ENCODE results near the gene SPATA46. TPM values are rescaled to one million over a fixed set of nuclear protein-coding genes. Genes with fewer than 3 reads are reported as not detected.
"Not testable (repeated sequence)": the region's sequence is repeated elsewhere in the genome, so short reads cannot be mapped to it uniquely, and the experiment has no call there.

Gene SPATA46
- total RNA-seq, 3 donors from 2014 or later (not counting 1 experiment from before 2014, with no cell fraction given): not detected

DNA sequence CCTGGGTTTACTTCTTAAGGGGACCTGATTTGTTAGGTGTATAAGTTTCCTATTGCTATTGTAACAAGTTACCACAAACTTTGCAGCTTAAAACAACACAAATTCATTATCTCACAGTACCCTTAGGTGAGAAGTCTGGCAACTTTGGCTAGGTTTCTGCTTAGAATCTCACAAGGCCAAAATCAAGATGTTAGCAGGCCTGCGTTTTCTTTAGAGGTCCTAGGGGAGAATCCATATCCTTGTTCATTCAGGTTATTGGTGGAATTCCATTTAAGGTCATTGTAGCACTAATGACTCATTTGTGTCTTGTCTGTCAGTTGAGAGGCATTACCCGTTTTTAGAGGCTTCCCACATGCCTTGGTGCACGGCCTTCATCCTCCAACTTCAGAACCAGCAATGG lies 43.5 kb upstream of the SPATA46 start:
- Mint-ChIP-seq H3K27me3 (ENCODE audit: low read depth in 2 of 2) (no peaks in the 10 kb centered on the region), H3K4me1 (peaks cover 63 to 73% of the 10 kb centered on the region in 2 donors), H3K4me3 (peak overlapping the region; percentile 75)

DNA sequence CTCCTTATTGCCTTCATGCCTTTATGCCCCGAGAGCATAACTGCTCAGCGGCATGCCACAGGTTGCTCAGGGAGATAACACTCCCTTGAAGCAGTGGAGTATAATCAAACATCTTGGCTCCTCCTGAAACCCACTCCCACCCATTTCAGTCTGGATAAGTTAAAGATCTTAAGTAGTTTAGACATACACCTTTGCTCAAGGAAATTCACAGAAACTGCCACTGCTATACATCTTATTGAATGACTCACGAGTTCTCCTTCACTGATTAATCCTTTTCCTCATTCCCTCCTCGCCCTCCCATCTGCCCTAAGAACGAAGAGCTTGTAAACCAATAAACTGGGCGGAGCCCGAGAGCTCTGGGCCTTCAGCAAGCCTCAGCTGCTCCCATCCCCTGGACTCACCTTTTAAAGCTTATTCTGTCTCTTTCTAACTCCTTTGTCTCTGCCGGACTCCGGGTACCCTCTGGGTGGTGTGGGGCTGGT lies 42.8 kb upstream of the SPATA46 start:
- H3K27ac ChIP-seq (ENCODE audit: low read length): peak overlapping the region; percentile 68
- H3K27ac Mint-ChIP-seq: peak overlapping the region; percentile 88 to 91
- H3K4me1 Mint-ChIP-seq: peaks cover 65 to 75% of the 10 kb centered on the region in 2 donors
- WGBS (ENCODE audit: insufficient coverage): 72% methylated on average over 7 of the region's 9 CpGs
- intact Hi-C loops (cut with micrococcal nuclease); H3K4me3 Mint-ChIP-seq; DNase-seq; H3K36me3 ChIP-seq (ENCODE audit: control insufficient read depth, insufficient read depth, low read length); H3K4me3 ChIP-seq (ENCODE audit: low read length); H3K36me3 Mint-ChIP-seq; H3K9me3 ChIP-seq (ENCODE audit: control insufficient read depth, insufficient read depth, low read length); H3K27me3 ChIP-seq (ENCODE audit: control insufficient read depth, insufficient read depth, low read length); ATAC-seq; H3K27me3 Mint-ChIP-seq (ENCODE audit: low read depth in 2 of 2); H3K9me3 Mint-ChIP-seq: not testable (repeated sequence)
- H3K4me1 ChIP-seq (ENCODE audit: control insufficient read depth, insufficient read depth, low read length): peaks cover 30% of the 10 kb centered on the region

More for the DNA sequence above, 43.5 kb upstream of the SPATA46 start:
- TF ChIP-seq, protein P1, sequence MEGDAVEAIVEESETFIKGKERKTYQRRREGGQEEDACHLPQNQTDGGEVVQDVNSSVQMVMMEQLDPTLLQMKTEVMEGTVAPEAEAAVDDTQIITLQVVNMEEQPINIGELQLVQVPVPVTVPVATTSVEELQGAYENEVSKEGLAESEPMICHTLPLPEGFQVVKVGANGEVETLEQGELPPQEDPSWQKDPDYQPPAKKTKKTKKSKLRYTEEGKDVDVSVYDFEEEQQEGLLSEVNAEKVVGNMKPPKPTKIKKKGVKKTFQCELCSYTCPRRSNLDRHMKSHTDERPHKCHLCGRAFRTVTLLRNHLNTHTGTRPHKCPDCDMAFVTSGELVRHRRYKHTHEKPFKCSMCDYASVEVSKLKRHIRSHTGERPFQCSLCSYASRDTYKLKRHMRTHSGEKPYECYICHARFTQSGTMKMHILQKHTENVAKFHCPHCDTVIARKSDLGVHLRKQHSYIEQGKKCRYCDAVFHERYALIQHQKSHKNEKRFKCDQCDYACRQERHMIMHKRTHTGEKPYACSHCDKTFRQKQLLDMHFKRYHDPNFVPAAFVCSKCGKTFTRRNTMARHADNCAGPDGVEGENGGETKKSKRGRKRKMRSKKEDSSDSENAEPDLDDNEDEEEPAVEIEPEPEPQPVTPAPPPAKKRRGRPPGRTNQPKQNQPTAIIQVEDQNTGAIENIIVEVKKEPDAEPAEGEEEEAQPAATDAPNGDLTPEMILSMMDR (IDR thresholded peaks at IDR 0.05): no peak
- Histone ChIP-seq H3K27me3 (ENCODE audit: control insufficient read depth, insufficient read depth, low read length) (no peaks in the 10 kb centered on the region), H3K4me3 (ENCODE audit: low read length) (no peak overlapping the region), H3K4me1 (ENCODE audit: control insufficient read depth, insufficient read depth, low read length) (peaks cover 29% of the 10 kb centered on the region), H3K9me3 (ENCODE audit: control insufficient read depth, insufficient read depth, low read length) (no peaks in the 10 kb centered on the region), H3K36me3 (ENCODE audit: control insufficient read depth, insufficient read depth, low read length) (no peaks in the 10 kb centered on the region), H3K27ac (ENCODE audit: low read length) (peak overlapping the region; percentile 68)
- DNase-seq (no peak), ATAC-seq (peak; percentile 61 to 76 (median 68))
- Mint-ChIP-seq H3K27ac (peak overlapping the region; percentile 88 to 91), H3K36me3 (no peaks in the 10 kb centered on the region), H3K9me3 (no peaks in the 10 kb centered on the region)
- intact Hi-C loops (cut with micrococcal nuclease): loop anchor here (2.0 kb wide), 1 partner anchor 13 kb away; no protein-coding TSS in a partner anchor
- WGBS (ENCODE audit: insufficient coverage): 34% methylated on average over 3 of the region's 3 CpGs

DNA sequence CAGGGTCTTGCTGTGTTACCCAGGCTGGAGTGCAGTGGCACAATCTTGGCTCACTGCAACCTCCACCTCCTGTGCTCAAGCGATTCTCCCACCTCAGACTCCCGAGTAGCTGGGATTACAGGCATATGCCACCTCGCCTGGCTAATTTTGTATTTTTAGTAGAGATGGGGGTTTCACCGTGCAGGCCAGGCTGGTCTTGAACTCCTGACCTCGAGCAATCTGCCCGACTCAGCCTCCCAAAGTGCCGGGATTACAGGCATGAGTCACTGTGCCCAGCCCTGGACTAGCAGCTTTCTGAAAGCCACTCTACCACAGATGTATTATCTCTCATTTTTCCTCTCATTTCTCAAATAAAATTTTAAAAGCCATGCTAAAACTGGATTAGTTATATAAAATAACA lies 41.9 kb upstream of the SPATA46 start:
- intact Hi-C loops (cut with micrococcal nuclease); H3K4me3 Mint-ChIP-seq; H3K27me3 Mint-ChIP-seq (ENCODE audit: low read depth in 2 of 2); H3K9me3 Mint-ChIP-seq; ATAC-seq; H3K36me3 ChIP-seq (ENCODE audit: control insufficient read depth, insufficient read depth, low read length); H3K27ac ChIP-seq (ENCODE audit: low read length); H3K36me3 Mint-ChIP-seq; H3K4me3 ChIP-seq (ENCODE audit: low read length); DNase-seq; H3K27ac Mint-ChIP-seq; H3K27me3 ChIP-seq (ENCODE audit: control insufficient read depth, insufficient read depth, low read length); H3K9me3 ChIP-seq (ENCODE audit: control insufficient read depth, insufficient read depth, low read length): not testable (repeated sequence)
- peaks cover 37% of the 10 kb centered on the region for H3K4me1 ChIP-seq (ENCODE audit: control insufficient read depth, insufficient read depth, low read length)
- WGBS (ENCODE audit: insufficient coverage): 79% methylated on average over 7 of the region's 7 CpGs
- H3K4me1 Mint-ChIP-seq: peaks cover 69 to 76% of the 10 kb centered on the region in 2 donors

DNA sequence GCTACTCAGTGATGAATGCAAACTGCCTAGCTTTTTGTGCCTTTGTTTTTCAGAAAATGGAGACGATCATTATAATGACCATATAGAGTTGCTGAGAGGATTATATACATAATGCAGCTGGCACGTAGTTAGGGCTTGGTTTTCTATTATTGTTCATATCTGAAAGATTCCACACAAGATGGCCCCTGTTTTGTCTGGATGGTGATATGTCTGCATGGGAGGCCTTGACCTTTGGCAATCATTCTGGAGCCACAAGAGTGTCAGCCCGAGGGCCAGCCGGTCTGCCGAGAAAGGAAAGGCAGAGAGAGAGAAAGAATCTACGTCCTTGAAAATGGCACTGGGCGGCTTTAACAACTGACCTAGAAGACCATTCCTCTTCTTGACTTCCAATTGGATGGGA lies 41.0 kb upstream of the SPATA46 start:
- no peak for DNase-seq
- Mint-ChIP-seq H3K4me1 (peaks cover 76 to 78% of the 10 kb centered on the region in 2 donors), H3K4me3 (no peak overlapping the region), H3K36me3 (no peaks in the 10 kb centered on the region), H3K9me3 (no peaks in the 10 kb centered on the region), H3K27ac (peak overlapping the region in 1 of 2 donors; percentile 92), H3K27me3 (ENCODE audit: low read depth in 2 of 2) (no peaks in the 10 kb centered on the region)
- 92% methylated on average over 5 of the region's 7 CpGs for WGBS (ENCODE audit: insufficient coverage)
- no peak overlapping the region for H3K4me3 ChIP-seq (ENCODE audit: low read length)
- no peaks in the 10 kb centered on the region for H3K27me3 ChIP-seq (ENCODE audit: control insufficient read depth, insufficient read depth, low read length)
- no peaks in the 10 kb centered on the region for H3K9me3 ChIP-seq (ENCODE audit: control insufficient read depth, insufficient read depth, low read length)
- no peak overlapping the region for H3K27ac ChIP-seq (ENCODE audit: low read length)
- TF ChIP-seq, protein P1 (IDR thresholded peaks at IDR 0.05): no peak
- no peaks in the 10 kb centered on the region for H3K36me3 ChIP-seq (ENCODE audit: control insufficient read depth, insufficient read depth, low read length)
- peaks cover 39% of the 10 kb centered on the region for H3K4me1 ChIP-seq (ENCODE audit: control insufficient read depth, insufficient read depth, low read length)
- intact Hi-C loops (cut with micrococcal nuclease): no loop called here
- ATAC-seq: no peak
